ENCODE results near the gene QRFP. TPM values are rescaled to one million over a fixed set of nuclear protein-coding genes. Genes with fewer than 3 reads are reported as not detected.

Gene QRFP
- total RNA-seq, 1 experiment from 2014 or later: not detected

- peaks cover 12 to 32% of the 10 kb centered on the region in 2 experiments for H3K4me1 Mint-ChIP-seq
- no peak overlapping the region for H2BK20ac ChIP-seq (ENCODE audit: low read depth, low read length, poor library complexity, severe bottlenecking)
- no peak for DNase-seq
Measured at GRCh38 chr9:130915096-130915447, 18.5 kb upstream of the QRFP start.

More at GRCh38 chr9:130915096-130915447, 18.5 kb upstream of the QRFP start:
- Histone ChIP-seq H3K56ac (ENCODE audit: insufficient read length, low read depth, low read length) (no peak overlapping the region), H2BK15ac (ENCODE audit: low read depth, low read length) (no peak overlapping the region), H2BK12ac (ENCODE audit: insufficient read length, low read depth, low read length) (no peak overlapping the region), H3K14ac (ENCODE audit: insufficient read depth, low read length) (no peak overlapping the region), H3K79me1 (ENCODE audit: insufficient read depth, low read depth, low read length, poor library complexity, severe bottlenecking) (no peaks in the 10 kb centered on the region), H3K23me2 (ENCODE audit: insufficient read length, low read depth, low read length, poor library complexity, severe bottlenecking) (no peaks in the 10 kb centered on the region), H3T11ph (ENCODE audit: low read length) (no peak overlapping the region), H3K23ac (ENCODE audit: insufficient read length, low read depth, low read length) (no peak overlapping the region), H2AK5ac (ENCODE audit: insufficient read length, low read length) (no peak overlapping the region), H3K18ac (ENCODE audit: insufficient read length, low read depth, low read length) (no peak overlapping the region), H2BK120ac (ENCODE audit: low read depth, low read length, poor library complexity, severe bottlenecking) (no peak overlapping the region), H3K27me3 (ENCODE audit: insufficient read depth, low read length) (no peaks in the 10 kb centered on the region), H3K4ac (ENCODE audit: low read depth, low read length) (no peak overlapping the region), H2AFZ (ENCODE audit: low read length) (no peak overlapping the region), H4K5ac (ENCODE audit: insufficient read length, low read depth, low read length) (no peak overlapping the region), H3K79me2 (ENCODE audit: insufficient read depth, low read length) (no peaks in the 10 kb centered on the region), H3K9me3 (ENCODE audit: control insufficient read depth, low read depth, low read length) (no peaks in the 10 kb centered on the region), H4K91ac (ENCODE audit: insufficient read length, low read depth, low read length) (no peak overlapping the region), H3K27ac (ENCODE audit: insufficient read length, low read depth, low read length) (no peak overlapping the region), H3K4me1 (ENCODE audit: insufficient read depth, low read length) (no peaks in the 10 kb centered on the region), H4K20me1 (ENCODE audit: control insufficient read depth, insufficient read depth, insufficient read length) (no peaks in the 10 kb centered on the region), H2BK5ac (ENCODE audit: insufficient read length, low read length) (no peak overlapping the region), H3K4me2 (ENCODE audit: insufficient read depth, insufficient read length, low read length) (no peak overlapping the region), H4K8ac (replicated peaks; ENCODE audit: insufficient read length, low read depth, low read length) (no peak overlapping the region), H3K9ac (ENCODE audit: extremely low read depth, insufficient read length, low read length) (no peak overlapping the region)
- WGBS (ENCODE audit: extremely low coverage, insufficient read length, low lambda C conversion rate): no CpG with 5 or more reads among the region's 8 CpGs
- Mint-ChIP-seq H3K9me3 (no peaks in the 10 kb centered on the region), H3K4me3 (no peak overlapping the region; a peak in 1 of 5 replicates), H3K27me3 (ENCODE audit: low read depth) (no peaks in the 10 kb centered on the region), H3K36me3 (ENCODE audit: insufficient read depth in 1 of 3, low read depth in 3 of 3) (no peaks in the 10 kb centered on the region), H3K27ac (no peak overlapping the region)
- TF ChIP-seq CTCF (conservative IDR thresholded peaks at IDR 0.05): no peak
